Measurements from ENCODE around the gene PNO1.
"Not testable (repeated sequence)": the region's sequence is repeated elsewhere in the genome, so short reads cannot be mapped to it uniquely, and the experiment has no call there.

- TF ChIP-seq SP1 (IDR thresholded peaks at IDR 0.05); CTBP1 (IDR thresholded peaks at IDR 0.05; ENCODE audit: borderline replicate concordance); FOXA1 (IDR thresholded peaks at IDR 0.05); FOXM1 (IDR thresholded peaks at IDR 0.05; ENCODE audit: borderline replicate concordance); ELF4 (IDR thresholded peaks at IDR 0.05); BHLHE40 (IDR thresholded peaks at IDR 0.05; ENCODE audit: borderline replicate concordance); ARNT (IDR thresholded peaks at IDR 0.05); PKNOX1 (IDR thresholded peaks at IDR 0.05); HDGF (IDR thresholded peaks at IDR 0.05; ENCODE audit: borderline replicate concordance); SUZ12 (IDR thresholded peaks at IDR 0.05): not testable (repeated sequence)
Observed at GRCh38 chr2:68175210-68175609, 17.5 kb downstream of the PNO1 start.
